ENCODE results near the gene SNX30.

DNA sequence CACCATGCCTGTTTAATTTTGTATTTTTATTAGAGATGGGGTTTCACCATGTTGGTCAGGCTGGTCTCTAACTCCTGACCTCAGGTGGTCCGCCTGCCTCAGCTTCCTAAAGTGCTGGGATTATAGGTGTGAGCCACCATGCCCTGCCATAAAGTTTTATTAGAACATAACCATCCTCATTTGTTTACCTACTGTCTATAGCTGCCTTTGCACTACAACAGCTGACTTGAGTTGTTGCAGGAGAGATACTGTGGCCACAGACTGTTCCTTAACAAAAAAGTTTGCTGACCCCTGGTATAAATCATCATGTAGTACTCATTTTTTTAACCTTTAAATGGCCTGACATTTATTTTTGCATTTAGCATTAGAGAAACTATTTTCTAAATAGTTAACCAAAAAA lies 31.7 kb downstream of the SNX30 start:
- TF ChIP-seq USF1 (IDR thresholded peaks at IDR 0.05) (no peak), TAF1 (IDR thresholded peaks at IDR 0.05; ENCODE audit: low read depth) (no peak), EP300 (IDR thresholded peaks at IDR 0.05; ENCODE audit: borderline replicate concordance) (no peak), EGR1 (IDR thresholded peaks at IDR 0.05) (no peak), RAD21 (IDR thresholded peaks at IDR 0.05; ENCODE audit: low read depth) (no peak), NFIC (IDR thresholded peaks at IDR 0.05) (no peak), CREB1 (IDR thresholded peaks at IDR 0.05; ENCODE audit: low read depth) (no peak), CEBPB (IDR thresholded peaks at IDR 0.05) (no peak), TEAD4 (IDR thresholded peaks at IDR 0.05) (no peak), REST (IDR thresholded peaks at IDR 0.05; ENCODE audit: low read depth) (no peak)
- TF ChIP-seq, protein P1, sequence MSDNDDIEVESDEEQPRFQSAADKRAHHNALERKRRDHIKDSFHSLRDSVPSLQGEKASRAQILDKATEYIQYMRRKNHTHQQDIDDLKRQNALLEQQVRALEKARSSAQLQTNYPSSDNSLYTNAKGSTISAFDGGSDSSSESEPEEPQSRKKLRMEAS (IDR thresholded peaks at IDR 0.05), result no peak

Data from Ishikawa (cell line).